VCaP (cell line): Measurements from ENCODE around the gene TP53BP1.

Experiments
- H3K27ac ChIP-seq: fragments of 450-650 bp; 2 replicates; pipeline ENCODE4 v1.5.1; 2017
- CTCF ChIP-seq: fragments of 450-650 bp; conservative IDR thresholded peaks from 2 replicates; pipeline ENCODE4 v1.5.1; 2017; ENCODE audit warnings: mild to moderate bottlenecking, moderate library complexity

The TP53BP1 gene

GRCh38 chr15:43518197-43518761 lies 25.3 kb upstream of the TP53BP1 start:
- H3K27ac ChIP-seq, result peak overlapping the region; percentile 48
- TF ChIP-seq CTCF, result no peak

- no peak for TF ChIP-seq CTCF
- H3K27ac ChIP-seq, result peak within 1 kb of the TSS; percentile 48
Observed at GRCh38 chr15:43517354-43518196, 24.6 kb upstream of the TP53BP1 start, which contains the start of gene MAP1A. Gene MAP1A, plus strand, starts transcription at chr15:43517608. Its CDS starts 3,866 bp downstream, at chr15:43521474.

- no peak overlapping the region for H3K27ac ChIP-seq
- no peak for TF ChIP-seq CTCF
Observed at GRCh38 chr15:43516801-43517353, 23.9 kb upstream of the TP53BP1 start.

- no peak for TF ChIP-seq CTCF
- H3K27ac ChIP-seq, result no peak overlapping the region
Observed at GRCh38 chr15:43516185-43516584, 23.2 kb upstream of the TP53BP1 start.

GRCh38 chr15:43515741-43516140 lies 22.8 kb upstream of the TP53BP1 start:
- H3K27ac ChIP-seq, result no peak overlapping the region
- TF ChIP-seq CTCF, result no peak

GRCh38 chr15:43514241-43515057 lies 21.5 kb upstream of the TP53BP1 start:
- H3K27ac ChIP-seq, result no peak overlapping the region

More at GRCh38 chr15:43514241-43515057, 21.5 kb upstream of the TP53BP1 start:
- TF ChIP-seq CTCF, result peak; percentile 79
